HG02571 (cell line): ENCODE data around the gene FKBP1A.

Experiments
- ATAC-seq: cut with Tn5 transposase; IDR thresholded peaks from one replicate; pipeline ENCODE4 v1.9.1; 2021; ENCODE audit warnings: mild to moderate bottlenecking, moderate library complexity; ENCODE audit not compliant: unreplicated experiment

The FKBP1A gene

DNA sequence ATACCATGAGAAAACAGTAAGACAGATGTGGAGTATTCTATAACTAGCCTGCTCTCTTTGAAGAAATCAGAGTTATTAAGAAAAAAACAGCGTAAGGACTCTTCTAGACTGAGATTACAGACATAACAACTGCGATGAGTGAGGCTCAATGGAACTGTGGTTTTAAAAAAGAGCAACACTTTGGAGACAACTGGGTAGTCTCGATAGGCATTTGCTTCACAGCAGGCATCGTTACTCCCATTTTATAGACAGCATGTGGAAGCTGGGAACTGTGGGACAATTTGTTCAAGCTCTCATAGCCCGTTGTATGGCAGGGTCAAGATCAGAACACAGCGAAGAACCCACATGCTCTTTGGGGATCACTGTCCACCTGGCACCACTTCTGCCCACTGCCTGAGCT lies 4.6 kb downstream of the FKBP1A start:
- no peak for ATAC-seq

GRCh38 chr20:1386323-1386722 lies 6.5 kb downstream of the FKBP1A start:
- ATAC-seq = no peak

DNA sequence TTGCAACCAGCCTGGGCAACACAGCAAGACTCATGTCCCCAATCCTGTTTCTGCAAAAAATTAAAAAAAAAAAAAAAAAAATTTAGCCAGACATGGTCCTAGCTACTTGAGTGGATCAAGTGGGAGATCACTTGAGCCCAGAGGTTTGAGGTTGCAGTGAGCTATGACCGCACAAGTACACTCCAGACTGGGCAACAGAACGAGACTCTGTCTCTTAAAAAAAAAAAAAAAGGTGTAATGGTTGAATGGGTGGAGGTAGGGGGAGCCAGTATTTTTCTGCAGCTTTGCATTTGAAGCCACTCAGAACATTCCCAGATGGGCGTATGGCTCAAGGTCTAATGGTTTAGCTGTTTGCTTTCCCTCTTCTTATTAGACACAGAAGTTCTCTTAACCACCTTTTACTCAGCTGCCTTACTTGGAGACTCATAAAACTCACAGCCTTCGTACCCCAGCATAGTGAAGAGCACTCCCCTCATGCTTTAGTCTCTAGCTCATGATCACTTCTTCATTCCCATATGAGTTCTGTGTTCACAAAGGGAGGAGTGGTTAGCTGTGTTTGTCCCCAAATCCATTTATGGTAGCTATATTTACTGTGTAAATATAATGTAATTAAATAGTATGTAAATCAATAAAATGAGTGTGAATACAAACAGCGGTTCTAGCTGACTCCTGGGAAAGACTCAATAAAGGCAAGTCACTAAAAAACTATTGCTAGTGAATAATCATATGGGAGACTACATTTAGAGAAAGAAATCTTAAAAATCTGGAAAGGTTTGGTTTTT lies 9.0 kb downstream of the FKBP1A start:
- no peak for ATAC-seq

- no peak for ATAC-seq
Observed at GRCh38 chr20:1382670-1383069, 10.2 kb downstream of the FKBP1A start.

GRCh38 chr20:1381753-1382591 lies 10.9 kb downstream of the FKBP1A start:
- no peak for ATAC-seq

DNA sequence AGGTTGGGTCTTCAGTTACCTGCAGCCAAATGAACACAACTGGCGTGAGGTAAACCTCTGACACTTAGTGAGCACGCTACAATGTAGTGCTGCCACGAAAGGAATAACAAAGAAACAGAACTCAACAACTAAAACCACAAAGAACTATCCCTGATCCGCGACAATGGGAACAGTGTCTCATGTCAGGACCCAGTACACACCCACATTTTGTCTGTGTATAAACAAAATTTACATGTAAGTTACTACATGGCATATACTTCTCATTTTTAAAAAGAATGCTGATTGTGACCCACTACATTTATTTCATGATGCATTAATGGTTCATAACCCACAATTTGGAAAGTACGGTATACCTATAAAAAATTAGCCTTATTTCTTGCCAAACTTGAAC lies 14.1 kb downstream of the FKBP1A start:
- no peak for ATAC-seq

DNA sequence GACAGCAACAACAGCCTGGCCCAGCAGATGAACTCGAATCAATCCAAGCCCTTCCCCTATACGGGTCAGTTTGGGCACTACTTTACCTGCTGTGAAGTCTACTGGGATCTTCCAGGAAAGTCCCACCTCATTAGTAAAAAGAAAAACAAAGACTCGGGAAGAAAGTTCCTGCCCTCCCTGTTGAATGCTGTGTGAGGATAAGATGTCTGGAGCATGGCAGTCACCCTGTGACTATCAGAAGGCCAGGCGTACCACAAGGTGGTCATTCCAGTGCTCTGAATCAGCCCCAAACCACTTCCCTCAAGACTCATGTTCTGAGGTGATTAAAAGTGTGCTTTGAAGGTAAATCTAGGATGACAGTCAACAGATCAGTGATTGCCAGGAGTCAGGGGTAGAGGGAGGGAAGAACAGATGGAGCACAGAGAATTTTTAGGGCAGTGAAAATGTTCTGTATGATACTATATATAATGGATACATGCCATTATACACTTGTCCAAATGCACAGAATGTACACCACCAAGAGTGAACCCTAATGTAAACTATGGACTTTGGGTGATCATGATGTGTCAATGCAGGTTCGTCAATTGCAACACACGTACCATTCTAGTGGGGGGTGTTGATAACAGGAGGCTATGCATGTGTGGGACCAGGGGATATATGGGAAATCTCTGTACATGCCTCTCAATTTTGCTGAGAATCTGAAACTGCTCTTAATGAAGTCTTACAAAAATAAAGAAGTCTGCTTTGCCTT lies 14.7 kb downstream of the FKBP1A start:
- ATAC-seq = no peak

DNA sequence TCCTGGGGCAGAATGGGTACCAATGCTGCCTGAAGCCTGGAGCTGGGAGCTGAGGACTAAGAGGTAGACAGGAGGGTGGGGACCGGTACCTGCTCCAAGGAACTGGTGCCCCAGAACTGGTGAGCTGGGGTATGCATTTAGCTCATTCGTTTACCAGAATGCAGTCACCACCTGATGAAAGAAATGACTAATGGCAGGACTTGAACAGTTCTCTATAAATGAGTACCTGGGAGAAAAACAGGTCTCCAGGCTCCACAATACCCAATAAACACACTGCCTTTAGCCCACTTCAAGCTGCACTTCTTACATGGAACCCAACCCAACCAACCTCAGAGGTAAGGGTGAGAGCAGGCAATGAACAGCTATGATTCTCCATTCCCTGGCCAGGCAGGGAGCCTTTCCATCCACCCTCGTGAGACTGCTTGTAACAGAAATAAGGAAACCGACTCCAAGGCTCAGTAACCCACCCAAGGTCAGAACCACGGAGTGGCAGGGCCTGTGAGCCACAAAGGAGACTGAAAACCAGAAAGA lies 15.4 kb downstream of the FKBP1A start:
- ATAC-seq = no peak

- ATAC-seq = no peak
Observed at GRCh38 chr20:1376408-1377270, 16.2 kb downstream of the FKBP1A start.

GRCh38 chr20:1376007-1376406 lies 16.8 kb downstream of the FKBP1A start:
- no peak for ATAC-seq

DNA sequence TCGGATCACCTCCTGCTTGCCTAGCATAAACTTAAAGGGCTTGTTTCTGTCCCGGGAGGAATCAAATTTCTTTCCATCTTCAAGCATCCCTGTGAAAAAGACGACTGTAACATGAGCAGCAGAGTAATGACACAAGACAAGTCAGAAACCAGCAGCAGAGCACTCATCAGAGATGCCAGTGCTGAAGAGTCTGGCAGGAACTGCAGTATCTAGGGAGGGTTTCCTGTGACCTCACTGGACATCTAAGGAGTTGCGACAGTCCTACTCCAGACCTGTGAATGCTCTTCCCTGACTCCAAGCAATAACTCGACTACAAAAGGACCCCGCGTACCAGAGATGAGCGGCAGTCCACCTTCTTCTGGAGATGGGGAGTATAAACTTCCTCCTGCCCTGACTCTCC lies 17.3 kb downstream of the FKBP1A start:
- ATAC-seq = no peak

GRCh38 chr20:1374246-1374645 lies 18.6 kb downstream of the FKBP1A start:
- no peak for ATAC-seq

DNA sequence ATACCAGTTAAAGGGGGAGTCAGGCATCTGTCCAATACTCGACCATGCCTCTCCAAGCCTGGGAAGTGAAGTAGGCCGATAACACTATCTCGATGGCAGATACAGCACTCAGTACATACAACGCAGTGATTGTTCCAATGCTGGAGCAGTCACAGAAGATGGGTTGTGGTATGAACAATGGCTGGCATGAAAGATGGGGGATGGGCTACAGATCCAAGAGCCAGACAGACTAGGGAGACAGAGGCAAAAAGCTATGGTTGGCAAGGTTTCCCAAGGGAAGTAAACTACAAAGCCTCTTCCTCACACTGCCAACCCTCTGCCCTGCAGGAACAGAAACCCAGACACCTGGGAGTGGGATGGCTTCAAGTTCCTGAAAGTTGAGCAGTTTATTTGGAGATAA lies 19.2 kb downstream of the FKBP1A start:
- ATAC-seq = no peak

DNA sequence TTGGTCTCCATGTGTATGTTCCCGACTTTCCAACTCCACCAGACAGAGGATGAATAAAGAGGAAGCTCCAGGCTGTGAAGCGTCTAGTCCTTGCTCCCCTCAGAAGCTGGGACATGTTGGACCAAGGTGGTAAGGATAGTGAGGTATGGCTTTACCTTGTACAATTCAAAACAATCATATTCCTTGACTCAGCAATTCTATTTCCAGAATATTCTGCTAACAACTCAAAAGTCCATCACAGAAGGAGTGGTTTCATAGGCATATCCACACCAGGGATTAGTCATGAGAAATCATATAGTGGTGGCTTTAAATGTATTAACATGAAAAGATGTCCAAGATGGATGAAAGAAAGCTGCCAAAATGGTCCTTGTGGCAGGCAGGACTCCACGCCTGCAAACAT lies 19.8 kb downstream of the FKBP1A start:
- no peak for ATAC-seq

DNA sequence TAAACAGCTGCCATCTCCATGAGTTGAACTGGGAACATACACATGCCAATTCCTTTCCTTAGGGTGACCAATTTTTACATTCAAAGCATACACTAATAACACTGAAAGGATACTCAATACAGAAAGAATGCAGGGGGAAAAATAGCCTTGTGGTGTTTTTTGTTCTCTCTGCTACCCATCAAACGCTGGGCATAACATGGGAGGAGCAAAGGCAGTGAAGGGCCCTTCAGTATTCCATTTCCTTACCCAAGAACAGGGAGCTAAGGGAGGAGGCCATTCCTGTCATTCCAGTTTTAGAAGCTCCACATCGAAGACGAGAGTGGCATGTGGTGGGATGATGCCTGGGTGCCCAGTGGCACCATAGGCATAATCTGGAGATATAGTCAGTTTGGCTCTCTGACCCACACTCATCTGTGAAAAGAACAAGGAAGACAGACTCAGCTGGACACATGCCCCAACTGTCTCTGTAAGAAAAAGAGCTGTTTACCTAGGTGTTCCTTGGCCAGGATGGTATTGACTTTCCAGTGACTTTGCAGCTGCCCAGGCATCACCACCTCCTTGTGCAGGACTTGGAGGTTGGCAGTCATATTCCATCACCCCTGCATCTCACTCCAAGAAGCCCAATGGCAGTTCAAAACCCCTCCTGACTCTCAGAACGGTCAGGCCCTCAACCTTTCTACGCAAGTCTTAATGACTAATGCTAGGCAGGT lies 20.9 kb downstream of the FKBP1A start:
- ATAC-seq = no peak

DNA sequence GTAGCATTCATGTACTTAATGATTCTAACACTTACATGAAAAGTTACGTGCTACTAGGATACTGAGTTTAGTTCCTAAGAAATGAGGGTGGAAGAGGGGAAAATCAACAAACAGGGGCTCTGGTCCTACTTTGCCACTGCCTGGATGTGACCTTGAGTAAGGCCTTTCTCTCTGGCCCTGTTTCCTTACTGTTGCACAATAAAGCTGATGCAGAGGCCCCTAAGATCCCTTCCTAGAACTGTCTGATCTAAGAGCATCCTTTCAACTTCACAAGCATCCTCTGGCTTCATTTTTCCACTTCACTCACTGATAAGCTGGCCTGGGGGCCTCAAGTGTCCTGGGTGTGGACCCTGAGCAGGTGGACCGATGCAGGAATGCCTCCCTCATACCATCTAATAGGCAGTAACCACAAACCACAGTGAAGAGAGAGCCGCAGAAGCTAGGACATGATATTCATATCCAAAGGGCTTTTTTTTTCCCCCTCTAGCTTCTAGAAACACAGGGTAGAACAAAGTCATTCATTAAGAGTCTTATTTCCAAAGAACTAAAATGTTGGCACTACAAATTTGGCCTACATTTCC lies 21.6 kb downstream of the FKBP1A start:
- no peak for ATAC-seq

GRCh38 chr20:1370548-1371110 lies 22.2 kb downstream of the FKBP1A start:
- ATAC-seq = no peak

DNA sequence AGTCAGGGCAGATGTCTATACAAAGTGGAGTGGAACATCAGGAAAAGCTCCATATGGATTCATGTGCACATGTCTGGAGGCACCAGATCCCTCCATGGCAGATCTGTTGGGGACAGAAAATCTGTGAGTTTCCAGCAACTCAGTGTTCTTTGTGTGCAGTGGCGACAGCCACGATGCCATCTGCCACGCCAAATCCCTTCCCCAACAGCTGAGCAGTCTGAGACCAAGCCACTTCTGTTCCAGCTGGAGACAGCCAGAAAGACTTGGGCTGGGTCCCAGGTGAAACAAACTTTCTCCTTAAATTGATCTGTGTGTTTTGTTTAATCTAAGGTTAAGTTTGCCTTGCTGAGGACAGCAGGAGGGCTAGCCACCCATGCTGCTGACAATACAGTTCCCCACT lies 22.9 kb downstream of the FKBP1A start:
- ATAC-seq = no peak
